Activated T-cell treated with anti-CD3 and anti-CD28 coated beads, Interleukin-2, amount 50 U/mL, for 4 hours (primary cell): ENCODE results near the gene ACAD10. TPM values are rescaled to one million over a fixed set of nuclear protein-coding genes. Genes with fewer than 3 reads are reported as not detected.
"Not testable (repeated sequence)": the region's sequence is repeated elsewhere in the genome, so short reads cannot be mapped to it uniquely, and the experiment has no call there.

ENCODE experiments used
- ATAC-seq, 2 donors: fragments of 200-7000 bp; cut with Tn5 transposase; one replicate each; pipeline ENCODE4 v1.10.0; 2021
- DNase-seq: peaks from one replicate; pipeline ENCODE4 v3.0.0-alpha.2; 2020
- H3K27me3 Mint-ChIP-seq: one replicate; pipeline ENCODE4 v1.8.0; 2021; ENCODE audit warnings: low read depth, mixed read lengths
- H3K36me3 Mint-ChIP-seq: one replicate; pipeline ENCODE4 v1.8.0; 2022; ENCODE audit warnings: mixed read lengths; ENCODE audit not compliant: insufficient read depth
- H3K4me1 Mint-ChIP-seq: one replicate; pipeline ENCODE4 v1.8.0; 2021; ENCODE audit warnings: low read depth, mixed read lengths
- H3K4me3 Mint-ChIP-seq: one replicate; pipeline ENCODE4 v1.8.0; 2021; ENCODE audit warnings: mild to moderate bottlenecking, moderate library complexity, mixed read lengths
- H3K9me3 Mint-ChIP-seq: one replicate; pipeline ENCODE4 v1.8.0; 2021; ENCODE audit warnings: mixed read lengths
- total RNA-seq, 3 donors: library from RNA; stranded (reverse); gene quantifications; one replicate each; pipeline ENCODE4 v1.2.1, GENCODE V29; 2021

The ACAD10 gene
- total RNA-seq, 3 donors from 2014 or later: 14.8 to 17.2 (median 16.1) TPM

- H3K36me3 Mint-ChIP-seq: peaks cover 20% of the 10 kb centered on the region
- no peak overlapping the region for H3K4me3 Mint-ChIP-seq
These were observed 20.3 kb downstream of the ACAD10 start for GRCh38 chr12:111706145-111706544.

GRCh38 chr12:111715279-111715678, 29.4 kb downstream of the ACAD10 start:
- ATAC-seq (no peak), DNase-seq (no peak)
- Mint-ChIP-seq H3K4me3 (no peak overlapping the region), H3K4me1 (no peaks in the 10 kb centered on the region), H3K36me3 (peaks cover 17% of the 10 kb centered on the region), H3K9me3 (no peaks in the 10 kb centered on the region), H3K27me3 (no peaks in the 10 kb centered on the region)

More at GRCh38 chr12:111706145-111706544, 20.3 kb downstream of the ACAD10 start:
- Mint-ChIP-seq H3K9me3 (no peaks in the 10 kb centered on the region), H3K27me3 (no peaks in the 10 kb centered on the region), H3K4me1 (no peaks in the 10 kb centered on the region)
- ATAC-seq (no peak), DNase-seq (no peak)

GRCh38 chr12:111719316-111719715, 33.5 kb downstream of the ACAD10 start:
- H3K9me3 Mint-ChIP-seq: not testable (repeated sequence)

GRCh38 chr12:111720457-111720856, 34.6 kb downstream of the ACAD10 start:
- H3K4me1 Mint-ChIP-seq: no peaks in the 10 kb centered on the region
- H3K27me3 Mint-ChIP-seq: no peaks in the 10 kb centered on the region
- ATAC-seq (no peak), DNase-seq (no peak)
- no peaks in the 10 kb centered on the region for H3K9me3 Mint-ChIP-seq
- no peak overlapping the region for H3K4me3 Mint-ChIP-seq
- H3K36me3 Mint-ChIP-seq: peaks cover 8% of the 10 kb centered on the region

More at GRCh38 chr12:111719316-111719715, 33.5 kb downstream of the ACAD10 start:
- not testable (repeated sequence) for H3K4me1 Mint-ChIP-seq, H3K27me3 Mint-ChIP-seq, DNase-seq, ATAC-seq, H3K4me3 Mint-ChIP-seq
- H3K36me3 Mint-ChIP-seq: peaks cover 15% of the 10 kb centered on the region

- not testable (repeated sequence) for DNase-seq, H3K4me3 Mint-ChIP-seq, H3K9me3 Mint-ChIP-seq, H3K36me3 Mint-ChIP-seq, H3K27me3 Mint-ChIP-seq, H3K4me1 Mint-ChIP-seq, ATAC-seq
These were observed 38.0 kb downstream of the ACAD10 start for GRCh38 chr12:111723646-111724360.

GRCh38 chr12:111728795-111729194, 42.9 kb downstream of the ACAD10 start:
- Mint-ChIP-seq H3K4me3 (no peak overlapping the region), H3K9me3 (no peaks in the 10 kb centered on the region), H3K4me1 (no peaks in the 10 kb centered on the region), H3K36me3 (peaks cover 14% of the 10 kb centered on the region), H3K27me3 (no peaks in the 10 kb centered on the region)
- ATAC-seq (no peak), DNase-seq (no peak)

- no peaks in the 10 kb centered on the region for H3K27me3 Mint-ChIP-seq
- no peaks in the 10 kb centered on the region for H3K9me3 Mint-ChIP-seq
- no peak overlapping the region for H3K4me3 Mint-ChIP-seq
- H3K4me1 Mint-ChIP-seq: no peaks in the 10 kb centered on the region
- no peak for DNase-seq
- H3K36me3 Mint-ChIP-seq: peaks cover 17% of the 10 kb centered on the region
- no peak for ATAC-seq
These were observed 44.6 kb downstream of the ACAD10 start for GRCh38 chr12:111730420-111730819.

GRCh38 chr12:111732786-111733185, 46.9 kb downstream of the ACAD10 start:
- Mint-ChIP-seq H3K36me3 (peaks cover 21% of the 10 kb centered on the region), H3K9me3 (no peaks in the 10 kb centered on the region), H3K27me3 (no peaks in the 10 kb centered on the region), H3K4me1 (no peaks in the 10 kb centered on the region), H3K4me3 (no peak overlapping the region)
- DNase-seq (no peak), ATAC-seq (no peak)

- Mint-ChIP-seq H3K36me3 (peaks cover 21% of the 10 kb centered on the region), H3K4me1 (no peaks in the 10 kb centered on the region), H3K9me3 (no peaks in the 10 kb centered on the region), H3K27me3 (no peaks in the 10 kb centered on the region), H3K4me3 (no peak overlapping the region)
- no peak for DNase-seq
- no peak for ATAC-seq
These were observed 47.6 kb downstream of the ACAD10 start for GRCh38 chr12:111733340-111733915.

- not testable (repeated sequence) for H3K4me3 Mint-ChIP-seq, H3K4me1 Mint-ChIP-seq, ATAC-seq, DNase-seq, H3K27me3 Mint-ChIP-seq, H3K9me3 Mint-ChIP-seq
- peaks cover 12% of the 10 kb centered on the region for H3K36me3 Mint-ChIP-seq
These were observed 53.7 kb downstream of the ACAD10 start for GRCh38 chr12:111739524-111739923.

- no peak for ATAC-seq
- Mint-ChIP-seq H3K27me3 (no peaks in the 10 kb centered on the region), H3K9me3 (no peaks in the 10 kb centered on the region), H3K4me1 (no peaks in the 10 kb centered on the region), H3K4me3 (no peak overlapping the region), H3K36me3 (peaks cover 19% of the 10 kb centered on the region)
- DNase-seq: no peak
These were observed 55.5 kb downstream of the ACAD10 start for GRCh38 chr12:111741235-111741812.

- no peaks in the 10 kb centered on the region for H3K9me3 Mint-ChIP-seq
These were observed 59.4 kb downstream of the ACAD10 start for GRCh38 chr12:111745211-111745610.

GRCh38 chr12:111747333-111747732, 61.5 kb downstream of the ACAD10 start:
- no peak for ATAC-seq
- peaks cover 23% of the 10 kb centered on the region for H3K36me3 Mint-ChIP-seq
- H3K4me1 Mint-ChIP-seq: no peaks in the 10 kb centered on the region
- no peaks in the 10 kb centered on the region for H3K27me3 Mint-ChIP-seq
- H3K9me3 Mint-ChIP-seq: no peaks in the 10 kb centered on the region
- no peak for DNase-seq
- H3K4me3 Mint-ChIP-seq: no peak overlapping the region

More at GRCh38 chr12:111745211-111745610, 59.4 kb downstream of the ACAD10 start:
- no peaks in the 10 kb centered on the region for H3K27me3 Mint-ChIP-seq
- peaks cover 23% of the 10 kb centered on the region for H3K36me3 Mint-ChIP-seq
- H3K4me3 Mint-ChIP-seq: no peak overlapping the region
- DNase-seq (no peak), ATAC-seq (no peak)
- H3K4me1 Mint-ChIP-seq: no peaks in the 10 kb centered on the region

- ATAC-seq (no peak), DNase-seq (no peak)
- H3K36me3 Mint-ChIP-seq: peaks cover 18% of the 10 kb centered on the region
- H3K4me1 Mint-ChIP-seq: no peaks in the 10 kb centered on the region
- no peaks in the 10 kb centered on the region for H3K9me3 Mint-ChIP-seq
- H3K4me3 Mint-ChIP-seq: no peak overlapping the region
- H3K27me3 Mint-ChIP-seq: no peaks in the 10 kb centered on the region
These were observed 62.4 kb downstream of the ACAD10 start for GRCh38 chr12:111748151-111748672.

GRCh38 chr12:111748867-111749266, 63.0 kb downstream of the ACAD10 start:
- H3K4me1 Mint-ChIP-seq: no peaks in the 10 kb centered on the region
- no peaks in the 10 kb centered on the region for H3K27me3 Mint-ChIP-seq
- ATAC-seq (no peak), DNase-seq (no peak)
- peaks cover 18% of the 10 kb centered on the region for H3K36me3 Mint-ChIP-seq
- no peak overlapping the region for H3K4me3 Mint-ChIP-seq
- no peaks in the 10 kb centered on the region for H3K9me3 Mint-ChIP-seq
